ENCODE measurements around the gene GLCE. TPM values are rescaled to one million over a fixed set of nuclear protein-coding genes. Genes with fewer than 3 reads are reported as not detected.

The GLCE gene
- total and polyA plus RNA-seq, 2 experiments from 2014 or later, result 9.7 to 17.1 TPM

DNA sequence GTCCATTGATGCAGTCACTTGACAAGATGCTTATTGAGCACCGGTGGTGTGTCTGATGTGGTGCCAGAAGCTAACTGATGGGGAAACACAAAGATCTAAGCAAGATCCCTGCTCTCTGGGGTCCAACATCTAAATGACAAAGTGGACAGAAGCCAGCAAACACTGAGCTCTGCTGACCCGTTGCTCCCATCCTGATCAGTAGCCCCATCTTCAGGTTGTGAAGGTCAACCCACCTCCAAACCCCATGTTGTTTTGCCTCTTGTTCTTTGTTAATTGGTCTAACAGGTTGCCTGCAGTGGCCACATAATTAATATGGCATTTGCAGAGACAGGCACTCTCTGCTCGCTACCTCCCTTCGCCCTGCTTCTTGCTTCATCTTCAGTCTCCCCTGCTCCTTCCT is 21.5 kb upstream of the GLCE start:
- Histone ChIP-seq H4K20me1 (ENCODE audit: insufficient read depth) (no peaks in the 10 kb centered on the region), H3K27me3 (replicated peaks; ENCODE audit: insufficient read depth) (peaks cover 54% of the 10 kb centered on the region), H3F3A (ENCODE audit: insufficient read depth) (no peaks in the 10 kb centered on the region), H3K27ac (no peak overlapping the region), H3K9me3 (ENCODE audit: low read depth) (no peaks in the 10 kb centered on the region), H3K4me3 (no peak overlapping the region), H3K4me2 (ENCODE audit: unreplicated experiment) (no peak overlapping the region), H3K9me2 (ENCODE audit: insufficient read depth) (no peaks in the 10 kb centered on the region), H3K79me2 (ENCODE audit: insufficient read depth) (no peaks in the 10 kb centered on the region), H3K36me3 (ENCODE audit: low read depth) (no peaks in the 10 kb centered on the region), H3K4me1 (ENCODE audit: insufficient read depth) (no peaks in the 10 kb centered on the region), H2AFZ (no peak overlapping the region), H3K9ac (no peak overlapping the region)
- DNase-seq, result no peak
- TF ChIP-seq EZH2 (IDR thresholded peaks at IDR 0.05; ENCODE audit: insufficient read depth, poor library complexity, severe bottlenecking) (no peak), EZH2phosphoT487 (IDR thresholded peaks at IDR 0.05; ENCODE audit: insufficient read depth, low read depth) (no peak)
- in situ Hi-C loops (cut with MboI), result no loop called here
- WGBS, 2 experiments (ENCODE audit: low coverage in 1 of 2, low lambda C conversion rate in 2 of 2, missing lambda C conversion rate in 2 of 2), result 52 to 60% methylated on average over 4 of the region's 4 CpGs

- Histone ChIP-seq H3K9me2 (ENCODE audit: insufficient read depth) (no peaks in the 10 kb centered on the region), H3K36me3 (ENCODE audit: low read depth) (no peaks in the 10 kb centered on the region), H2AFZ (no peak overlapping the region), H3K4me3 (no peak overlapping the region), H3K9ac (no peak overlapping the region), H3K9me3 (ENCODE audit: low read depth) (no peaks in the 10 kb centered on the region), H3K27ac (no peak overlapping the region), H3F3A (ENCODE audit: insufficient read depth) (no peaks in the 10 kb centered on the region), H3K79me2 (ENCODE audit: insufficient read depth) (no peaks in the 10 kb centered on the region), H3K4me1 (ENCODE audit: insufficient read depth) (no peaks in the 10 kb centered on the region), H3K27me3 (replicated peaks; ENCODE audit: insufficient read depth) (peaks cover 68% of the 10 kb centered on the region), H4K20me1 (ENCODE audit: insufficient read depth) (no peaks in the 10 kb centered on the region), H3K4me2 (ENCODE audit: unreplicated experiment) (no peak overlapping the region)
- DNase-seq, result no peak
- in situ Hi-C loops (cut with MboI), result no loop called here
- TF ChIP-seq EZH2 (IDR thresholded peaks at IDR 0.05; ENCODE audit: insufficient read depth, poor library complexity, severe bottlenecking), result peak; percentile 33
- TF ChIP-seq EZH2phosphoT487 (IDR thresholded peaks at IDR 0.05; ENCODE audit: insufficient read depth, low read depth), result no peak
- 26 to 27% methylated on average over 13 of the region's 13 CpGs for WGBS, 2 experiments (ENCODE audit: low coverage in 1 of 2, low lambda C conversion rate in 2 of 2, missing lambda C conversion rate in 2 of 2)
These were observed 20.1 kb upstream of the GLCE start for GRCh38 chr15:69140306-69140705.

- WGBS, 2 experiments (ENCODE audit: low coverage in 1 of 2, low lambda C conversion rate in 2 of 2, missing lambda C conversion rate in 2 of 2), result 38 to 40% methylated on average over 3 of the region's 3 CpGs
- Histone ChIP-seq H3K9ac (no peak overlapping the region), H3K4me1 (ENCODE audit: insufficient read depth) (no peaks in the 10 kb centered on the region), H3K4me2 (ENCODE audit: unreplicated experiment) (no peak overlapping the region), H3K9me3 (ENCODE audit: low read depth) (no peaks in the 10 kb centered on the region), H3K79me2 (ENCODE audit: insufficient read depth) (no peaks in the 10 kb centered on the region), H2AFZ (no peak overlapping the region), H3K27me3 (replicated peaks; ENCODE audit: insufficient read depth) (peaks cover 75% of the 10 kb centered on the region), H3K36me3 (ENCODE audit: low read depth) (no peaks in the 10 kb centered on the region), H3K4me3 (no peak overlapping the region), H4K20me1 (ENCODE audit: insufficient read depth) (no peaks in the 10 kb centered on the region), H3F3A (ENCODE audit: insufficient read depth) (no peaks in the 10 kb centered on the region), H3K9me2 (ENCODE audit: insufficient read depth) (no peaks in the 10 kb centered on the region), H3K27ac (no peak overlapping the region)
- TF ChIP-seq EZH2 (IDR thresholded peaks at IDR 0.05; ENCODE audit: insufficient read depth, poor library complexity, severe bottlenecking), result no peak
- no peak for TF ChIP-seq EZH2phosphoT487 (IDR thresholded peaks at IDR 0.05; ENCODE audit: insufficient read depth, low read depth)
- in situ Hi-C loops (cut with MboI), result no loop called here
- DNase-seq, result peak; percentile 20
These were observed 19.1 kb upstream of the GLCE start for GRCh38 chr15:69141286-69141701.

DNA sequence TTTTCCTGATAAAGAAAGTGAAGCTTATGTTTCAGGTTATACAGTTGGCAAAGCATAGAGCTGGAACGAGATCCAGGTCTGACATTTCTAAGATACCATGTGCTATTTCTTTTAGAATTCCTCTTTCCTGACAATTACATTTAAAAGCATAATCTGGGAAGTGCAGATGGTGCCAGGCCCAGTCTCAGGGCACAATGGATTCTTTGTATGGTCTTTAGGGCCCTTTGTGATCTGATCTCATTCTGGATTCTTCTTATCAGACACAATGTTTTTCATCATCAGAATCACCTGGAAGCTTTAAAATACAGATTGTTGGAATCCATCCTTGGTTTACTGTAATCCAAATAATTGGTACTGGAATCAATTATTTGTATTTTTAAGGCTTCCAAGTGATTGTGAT is 18.6 kb upstream of the GLCE start:
- no peak overlapping the region for H3K9ac ChIP-seq
- no peaks in the 10 kb centered on the region for H3F3A ChIP-seq (ENCODE audit: insufficient read depth)
- H3K4me3 ChIP-seq, result no peak overlapping the region
- H3K4me1 ChIP-seq (ENCODE audit: insufficient read depth), result no peaks in the 10 kb centered on the region
- no peaks in the 10 kb centered on the region for H3K9me2 ChIP-seq (ENCODE audit: insufficient read depth)
- no peaks in the 10 kb centered on the region for H4K20me1 ChIP-seq (ENCODE audit: insufficient read depth)
- no peaks in the 10 kb centered on the region for H3K9me3 ChIP-seq (ENCODE audit: low read depth)
- no peaks in the 10 kb centered on the region for H3K36me3 ChIP-seq (ENCODE audit: low read depth)
- TF ChIP-seq EZH2 (IDR thresholded peaks at IDR 0.05; ENCODE audit: insufficient read depth, poor library complexity, severe bottlenecking) (no peak), EZH2phosphoT487 (IDR thresholded peaks at IDR 0.05; ENCODE audit: insufficient read depth, low read depth) (no peak)
- H3K79me2 ChIP-seq (ENCODE audit: insufficient read depth), result no peaks in the 10 kb centered on the region
- in situ Hi-C loops (cut with MboI), result no loop called here
- peaks cover 78% of the 10 kb centered on the region for H3K27me3 ChIP-seq (replicated peaks; ENCODE audit: insufficient read depth)
- no peak overlapping the region for H2AFZ ChIP-seq
- no peak overlapping the region for H3K27ac ChIP-seq
- no peak overlapping the region for H3K4me2 ChIP-seq (ENCODE audit: unreplicated experiment)
- no peak for DNase-seq
- 67 to 75% methylated on average over 1 of the region's 1 CpG for WGBS, 2 experiments (ENCODE audit: low coverage in 1 of 2, low lambda C conversion rate in 2 of 2, missing lambda C conversion rate in 2 of 2)

Measured in GM23248 (cell line).